Muscle of arm (tissue), 12 donors: ENCODE results near the gene ZMYND11. TPM values are rescaled to one million over a fixed set of nuclear protein-coding genes. Genes with fewer than 3 reads are reported as not detected.
A peak's percentile ranks its signal among the peaks of the same experiment; 100 is the strongest.
"Not testable (repeated sequence)": the region's sequence is repeated elsewhere in the genome, so short reads cannot be mapped to it uniquely, and the experiment has no call there.

Experiments
- DNase-seq: peaks from one replicate; pipeline ENCODE4 v3.0.0-alpha.2; 2013
- polyA plus RNA-seq, 12 donors: library from polyadenylated mRNA; unstranded; fragments of 120-200 nt; gene quantifications; one replicate each; pipeline ENCODE4 v1.2.1, GENCODE V29; 2013; ENCODE audit not compliant: insufficient read length in 12 of 12

The ZMYND11 gene
- polyA plus RNA-seq, 12 donors, result 57.1 to 115 (median 71.6) TPM

DNA sequence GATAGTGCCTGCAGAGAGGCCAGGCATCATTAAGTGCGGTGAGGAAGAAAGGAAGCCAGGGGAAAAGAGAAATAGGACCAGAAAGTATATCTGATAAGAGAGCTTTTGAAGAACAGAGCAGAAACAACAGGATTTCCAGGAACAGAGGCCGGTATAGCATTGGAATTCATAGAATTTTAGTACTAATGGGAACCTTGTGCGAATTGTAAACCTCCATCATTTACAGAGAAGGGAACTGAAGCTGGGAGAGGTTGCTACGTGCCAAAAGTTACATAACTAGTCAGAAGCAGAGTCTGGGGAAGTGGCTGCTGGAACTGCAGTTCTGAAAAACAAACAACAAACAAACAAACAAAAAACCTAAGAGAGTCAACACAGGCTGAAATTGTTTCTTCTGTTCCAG, 5.4 kb upstream of the ZMYND11 start:
- no peak for DNase-seq

DNA sequence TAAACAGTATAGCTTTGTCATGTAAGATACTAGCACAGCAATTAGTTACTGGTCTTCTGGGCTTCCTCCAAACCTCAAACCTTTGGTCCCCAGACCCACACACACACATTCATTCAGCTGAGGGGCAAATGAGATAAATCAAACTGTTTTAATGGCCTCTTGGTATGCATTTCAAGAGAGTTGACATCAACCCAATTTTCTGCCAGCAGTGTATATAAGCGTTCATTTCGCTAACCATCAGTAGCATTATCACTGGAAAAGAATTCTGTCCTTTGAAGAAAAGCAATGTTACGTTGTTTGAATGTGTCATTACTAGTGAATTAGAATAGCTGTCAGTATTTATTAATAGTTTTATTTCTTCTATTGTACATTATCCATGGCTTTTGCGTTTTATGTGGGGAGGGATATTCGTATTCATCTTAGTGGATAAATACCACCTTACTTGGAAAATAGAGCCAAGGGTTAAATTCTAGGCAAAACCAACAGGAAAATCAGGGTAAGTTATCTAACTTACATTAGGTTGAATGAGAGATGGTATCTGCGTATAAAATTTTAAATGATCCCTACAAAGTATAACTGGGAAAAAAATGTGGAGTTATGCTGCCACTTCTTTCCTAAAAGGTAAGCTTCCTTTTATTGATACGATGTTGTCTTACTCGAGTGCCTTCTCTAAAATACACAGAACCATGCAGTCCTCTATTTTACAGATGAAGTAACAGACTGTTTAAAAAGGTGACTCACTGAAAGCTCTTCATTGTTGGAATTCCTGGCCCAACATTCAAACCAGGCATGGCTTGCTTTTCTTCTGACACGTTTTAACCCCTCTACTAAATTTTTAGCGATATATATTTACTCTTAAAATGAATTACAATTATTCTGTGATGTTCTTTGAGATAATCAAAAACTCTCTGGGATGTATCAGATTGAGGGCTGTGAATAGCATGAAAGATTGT, 2.0 kb upstream of the ZMYND11 start:
- no peak for DNase-seq

DNA sequence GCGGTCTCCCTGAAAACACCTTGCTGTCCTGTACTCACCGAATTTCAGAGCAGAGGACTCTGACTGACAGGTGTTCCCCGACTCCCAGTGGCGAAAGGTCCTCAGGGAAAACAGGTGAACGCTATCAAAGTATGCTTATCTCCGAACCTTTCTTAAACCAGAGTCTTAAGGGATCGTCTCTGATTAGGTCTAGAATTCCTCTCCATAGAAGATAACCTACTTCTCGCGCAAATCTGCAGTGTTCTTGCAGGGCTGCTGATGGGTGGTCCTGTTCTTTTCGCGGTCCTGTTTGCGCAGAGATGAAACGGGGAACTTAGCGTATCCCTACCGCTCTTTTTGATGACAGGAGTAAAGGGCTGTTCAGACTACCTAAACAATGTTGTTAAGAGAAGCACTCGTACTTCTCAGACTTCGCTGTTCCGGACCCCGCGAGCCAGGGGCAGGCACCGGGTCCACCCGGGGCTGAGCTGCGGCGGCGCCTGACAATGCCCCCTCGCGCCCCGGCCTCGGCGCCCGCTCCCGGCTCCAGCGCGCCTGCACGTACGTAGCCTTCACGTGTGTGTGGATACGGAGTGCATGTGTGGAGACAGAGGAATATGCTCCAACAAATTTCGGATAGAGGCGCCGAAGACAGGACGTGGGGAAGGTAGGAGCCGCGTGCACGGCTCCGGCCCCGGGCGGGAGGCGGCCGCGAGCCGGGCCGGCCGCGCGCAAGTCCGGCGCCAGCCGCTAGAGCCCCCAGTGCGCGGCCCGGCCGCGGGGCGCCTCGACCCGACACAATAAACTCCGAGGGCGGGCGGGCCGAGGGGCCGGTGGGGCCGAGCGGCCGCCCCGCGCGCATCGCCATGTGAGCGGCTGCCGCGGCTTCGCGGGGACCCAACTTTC, 766 bp upstream of the ZMYND11 start:
- peak; percentile 43 for DNase-seq

DNA sequence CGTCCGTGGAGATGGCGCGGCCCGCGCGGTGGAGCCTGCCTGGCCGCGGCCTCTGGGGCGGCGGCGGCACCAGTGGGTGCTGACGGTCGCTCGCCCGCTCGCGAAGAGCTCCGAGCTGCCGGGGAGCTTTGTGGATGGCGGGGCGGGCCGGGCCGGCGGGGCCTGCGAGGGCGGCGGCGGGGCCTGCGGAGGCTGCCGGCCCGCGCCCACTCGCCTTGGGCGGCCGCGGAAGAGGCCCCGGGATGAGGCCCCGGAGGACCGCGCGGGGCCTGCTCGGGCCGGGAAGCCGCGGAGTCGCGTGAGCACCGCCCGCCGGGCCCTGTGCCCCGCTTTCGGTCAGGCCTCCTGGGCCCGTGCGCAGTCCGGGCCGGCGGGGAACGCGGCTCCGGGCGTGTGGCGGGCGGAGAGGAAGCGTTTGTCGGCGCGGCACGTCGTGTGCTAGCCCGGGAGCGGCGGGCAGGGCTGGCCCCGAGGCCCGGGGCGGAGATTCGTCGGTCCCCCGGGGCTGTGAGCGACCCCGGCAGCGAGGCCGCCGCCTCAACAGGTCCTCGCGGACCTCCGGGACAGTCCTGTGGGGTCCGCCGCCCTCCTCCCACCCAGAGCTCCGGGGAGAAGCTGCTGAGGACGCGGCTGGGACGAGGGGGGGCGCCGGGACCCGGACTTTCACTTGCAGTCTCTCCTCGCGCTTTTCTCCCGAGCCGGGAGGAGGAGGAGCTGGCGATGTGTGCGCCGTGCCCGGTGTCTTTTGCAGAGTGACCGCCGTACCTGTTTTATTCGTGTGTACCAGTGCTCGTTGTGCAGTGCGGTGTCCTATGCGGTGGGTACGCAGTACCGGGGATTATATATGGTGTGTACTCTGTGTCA, 578 bp downstream of the ZMYND11 start:
- DNase-seq, result peak; percentile 56

DNA sequence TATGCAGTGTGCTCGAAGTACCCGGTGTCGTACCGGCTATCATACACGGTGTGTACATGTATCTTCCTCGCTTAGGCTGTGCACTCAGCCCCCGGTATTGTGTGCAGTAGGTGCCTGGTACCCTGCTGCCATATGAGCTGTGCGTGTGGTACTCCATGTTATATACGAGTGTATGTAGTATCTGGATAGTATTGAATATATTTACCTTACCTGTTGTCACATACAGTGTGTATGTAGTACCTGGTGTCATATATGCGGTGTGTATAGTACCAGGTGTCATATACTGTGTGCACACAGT, 1.2 kb downstream of the ZMYND11 start:
- no peak for DNase-seq

DNA sequence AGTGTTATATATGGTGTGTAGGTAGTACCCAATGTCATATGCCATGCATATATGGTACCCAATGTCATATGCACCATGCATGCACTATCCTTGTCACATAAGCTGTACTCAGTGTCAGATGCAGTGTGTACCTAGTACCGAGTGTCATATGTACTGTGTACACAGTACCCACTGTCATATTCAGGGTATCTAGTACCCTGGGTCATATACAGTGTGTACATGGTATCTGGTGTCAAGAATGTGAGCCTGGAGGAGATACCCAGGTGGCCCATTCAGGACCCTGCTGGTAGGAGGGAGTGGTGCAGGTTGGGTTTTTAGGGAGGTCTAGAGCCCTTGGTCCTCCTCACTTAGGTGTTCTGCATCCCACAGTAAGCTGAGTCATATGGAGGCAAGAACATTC, 1.8 kb downstream of the ZMYND11 start:
- DNase-seq, result no peak

DNA sequence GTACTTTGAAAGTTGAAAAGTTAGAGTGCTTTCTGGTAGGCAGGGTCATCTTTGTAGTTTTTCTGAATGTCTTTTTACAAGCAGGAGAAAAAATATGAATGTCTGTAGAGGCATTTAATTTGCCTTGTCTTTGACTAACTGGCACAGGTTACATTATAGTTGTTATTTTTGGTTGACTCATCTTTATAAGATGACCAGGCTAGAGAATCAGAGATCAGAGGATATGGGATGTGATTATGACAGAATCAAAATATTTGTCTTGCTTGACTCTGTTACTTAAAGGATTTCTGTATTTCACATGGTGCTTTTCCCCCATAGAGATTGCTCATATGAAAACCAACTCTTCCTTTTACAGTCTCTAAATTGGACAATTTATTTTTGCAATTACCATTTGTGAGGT, 2.4 kb downstream of the ZMYND11 start:
- no peak for DNase-seq

DNA sequence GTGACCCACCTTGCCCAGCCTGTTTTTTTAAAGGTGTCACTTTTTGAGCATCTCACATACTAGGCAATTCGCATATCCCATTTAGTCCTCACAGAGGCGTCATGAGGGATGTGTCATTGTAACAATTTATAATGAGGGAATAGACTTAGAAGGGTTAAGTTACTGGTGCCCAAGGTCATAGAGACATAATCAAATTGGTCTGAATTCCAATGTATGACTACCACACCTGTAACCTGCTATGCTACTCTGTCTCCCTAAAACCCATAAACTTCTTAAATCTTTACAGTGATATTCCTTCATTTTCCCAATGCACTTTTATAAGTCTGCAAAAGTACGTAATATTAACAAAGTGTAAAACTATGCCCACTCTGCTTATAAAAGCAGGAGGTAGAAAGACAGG, 7.1 kb downstream of the ZMYND11 start:
- DNase-seq, result no peak

DNA sequence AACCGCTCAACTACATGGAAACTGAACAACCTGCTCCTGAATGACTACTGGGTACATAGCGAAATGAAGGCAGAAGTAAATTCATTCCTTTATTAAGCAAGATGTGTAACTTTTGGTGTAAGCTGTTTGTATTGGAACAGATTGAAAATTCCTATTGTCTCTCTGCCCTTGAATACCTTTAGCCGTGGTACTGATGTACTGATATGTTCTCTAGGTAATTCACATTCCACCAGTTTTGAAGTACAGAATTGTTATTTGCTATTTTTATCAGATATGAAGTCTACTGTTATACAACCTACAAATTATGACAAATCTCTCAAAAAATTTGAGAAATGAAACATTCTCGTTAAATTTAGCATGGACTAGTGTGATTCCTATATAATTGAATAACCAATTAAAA, 17.7 kb downstream of the ZMYND11 start:
- DNase-seq, result no peak

DNA sequence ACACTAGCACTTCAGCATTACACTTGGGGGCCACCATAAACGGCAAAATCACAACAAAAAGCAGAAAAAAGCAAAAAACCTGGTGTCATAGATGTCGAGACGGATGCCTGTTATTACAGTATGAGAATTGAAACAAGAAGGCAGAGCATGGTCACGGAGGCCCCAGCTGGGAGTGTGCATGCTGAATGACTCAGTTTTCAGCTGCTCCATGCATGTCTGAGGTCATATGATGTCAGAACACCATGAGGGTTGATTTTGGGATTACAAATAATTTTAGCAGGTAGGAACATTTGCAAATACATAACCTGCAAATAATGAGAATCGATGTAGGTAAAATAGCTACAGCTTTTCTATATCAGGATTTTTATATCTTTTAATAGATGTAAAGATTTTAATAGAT, 19.1 kb downstream of the ZMYND11 start:
- DNase-seq, result no peak

DNA sequence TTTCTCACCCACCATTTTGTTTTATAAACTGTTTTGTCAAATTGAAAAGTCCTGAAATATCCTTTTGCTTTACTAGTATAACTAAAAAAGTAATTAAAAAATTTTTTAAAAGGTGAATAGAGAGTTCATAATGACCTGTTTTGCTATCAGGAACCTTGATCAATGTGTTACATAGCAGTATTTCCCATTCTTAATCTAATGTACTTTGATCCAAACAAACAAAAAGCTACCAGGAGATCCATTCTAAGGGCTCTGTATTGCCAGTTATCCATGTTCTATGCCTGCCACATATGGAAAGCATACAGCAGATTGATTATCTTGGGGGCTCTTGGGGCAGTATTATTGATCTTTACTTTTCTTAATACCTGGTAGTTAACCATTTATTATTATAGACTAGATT, 32.1 kb downstream of the ZMYND11 start:
- DNase-seq, result no peak

DNA sequence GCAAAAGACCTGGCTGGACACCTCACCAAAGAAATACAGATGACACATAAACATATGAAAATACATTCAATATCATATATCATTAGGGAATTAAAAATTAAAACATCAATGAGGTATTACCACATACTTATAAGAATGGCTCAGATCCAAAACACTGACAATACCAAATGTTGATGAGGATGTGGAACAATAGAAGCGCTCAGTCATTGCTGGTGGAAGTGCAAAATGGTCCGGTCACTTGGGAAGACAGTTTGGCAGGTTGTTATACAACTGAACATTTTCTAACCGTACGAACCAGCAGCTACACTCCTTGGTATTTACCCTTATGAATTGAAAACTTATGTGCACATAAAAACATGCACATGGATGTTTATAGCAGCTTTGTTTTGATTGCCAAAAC, 38.5 kb downstream of the ZMYND11 start:
- no peak for DNase-seq

DNA sequence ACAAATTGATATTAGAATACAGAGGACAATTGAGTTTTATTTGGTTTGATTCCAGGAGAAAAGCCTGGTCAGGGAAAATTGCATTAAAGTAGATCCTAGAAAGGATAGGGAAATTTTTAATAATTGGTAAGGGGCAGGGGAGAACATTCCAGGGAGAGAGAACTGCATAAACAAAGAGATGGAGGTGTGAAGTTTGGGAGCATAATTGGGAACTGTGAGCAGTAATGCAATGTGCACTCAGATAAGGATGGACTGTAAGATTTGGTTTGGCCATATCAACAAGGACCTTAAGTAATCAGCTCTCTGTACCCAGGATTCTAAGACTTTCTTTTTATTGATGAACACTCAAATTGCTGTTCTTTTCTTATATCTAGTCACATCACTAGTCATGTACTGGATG, 41.4 kb downstream of the ZMYND11 start:
- no peak for DNase-seq

DNA sequence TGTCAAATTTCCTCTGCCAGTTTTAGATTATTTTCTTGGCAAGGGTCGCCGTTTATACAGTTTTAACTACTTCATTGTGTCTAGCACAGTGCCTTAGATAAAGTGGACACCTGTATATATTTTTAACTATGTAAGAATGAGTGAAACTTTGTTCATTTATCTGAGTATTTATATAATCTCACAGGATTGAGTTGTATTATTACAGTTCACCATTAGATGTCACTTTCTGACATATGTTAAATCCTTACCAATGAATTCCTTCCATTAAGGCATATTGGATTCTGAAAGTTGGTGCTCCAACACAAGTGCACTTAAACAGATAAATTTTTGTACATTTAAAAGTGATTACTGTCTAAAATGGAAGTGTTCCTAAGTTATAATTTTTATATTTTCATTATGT, 43.0 kb downstream of the ZMYND11 start:
- peak; percentile 16 for DNase-seq

DNA sequence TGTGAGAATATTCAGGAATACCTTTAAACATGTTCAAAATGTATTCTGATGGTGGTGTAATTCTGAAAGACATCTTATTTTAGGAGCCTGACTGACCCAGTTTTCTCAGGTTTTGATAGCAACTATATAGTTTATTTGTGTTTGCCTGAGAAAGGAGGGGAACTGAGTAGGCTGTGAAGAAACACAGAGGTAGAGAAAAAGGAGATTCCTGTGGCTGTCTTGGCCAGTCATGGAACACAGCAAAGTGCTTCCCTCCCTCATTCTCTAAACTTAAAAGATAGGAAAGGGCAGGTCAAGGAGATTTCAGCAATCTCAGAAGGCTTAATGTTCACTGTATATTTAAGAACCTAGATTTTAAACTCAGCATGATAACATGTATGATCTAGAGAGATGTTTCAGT, 43.5 kb downstream of the ZMYND11 start:
- DNase-seq, result no peak

DNA sequence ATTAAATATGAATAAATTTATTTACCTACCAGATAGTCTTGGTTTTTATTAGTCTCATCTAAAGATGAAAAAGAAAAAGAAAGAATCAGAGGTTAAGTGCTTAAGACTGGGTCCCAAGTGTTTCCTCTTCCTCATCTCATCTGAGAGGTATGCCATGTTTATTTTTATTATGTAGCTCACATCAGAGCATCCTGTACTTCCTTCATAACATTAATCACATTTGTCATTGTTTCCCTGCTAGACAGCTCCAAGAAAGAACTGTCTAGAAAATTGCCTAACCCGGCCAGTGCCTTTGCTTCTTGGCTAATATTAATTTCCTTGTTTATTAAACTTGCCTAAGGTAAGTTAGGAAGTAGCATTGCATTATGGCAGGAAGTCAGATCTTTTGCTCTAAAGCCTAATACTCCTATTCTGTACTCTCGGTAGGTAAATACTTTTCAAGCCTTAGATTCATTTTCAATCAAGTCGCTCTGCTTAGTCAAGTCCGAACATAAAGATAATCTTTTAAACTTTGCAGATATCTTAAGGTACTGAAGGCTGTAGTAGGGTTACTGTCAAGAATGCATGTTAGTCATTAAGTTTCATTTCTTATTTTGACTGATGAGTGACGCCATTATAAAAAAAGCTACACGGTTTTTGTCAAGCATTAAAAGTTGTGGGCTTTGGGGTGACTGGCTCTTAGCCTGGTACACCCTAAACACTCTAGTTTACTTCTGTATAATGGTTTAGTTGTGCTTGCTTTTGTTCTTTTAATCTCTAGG, 47.4 kb downstream of the ZMYND11 start:
- DNase-seq, result no peak

DNA sequence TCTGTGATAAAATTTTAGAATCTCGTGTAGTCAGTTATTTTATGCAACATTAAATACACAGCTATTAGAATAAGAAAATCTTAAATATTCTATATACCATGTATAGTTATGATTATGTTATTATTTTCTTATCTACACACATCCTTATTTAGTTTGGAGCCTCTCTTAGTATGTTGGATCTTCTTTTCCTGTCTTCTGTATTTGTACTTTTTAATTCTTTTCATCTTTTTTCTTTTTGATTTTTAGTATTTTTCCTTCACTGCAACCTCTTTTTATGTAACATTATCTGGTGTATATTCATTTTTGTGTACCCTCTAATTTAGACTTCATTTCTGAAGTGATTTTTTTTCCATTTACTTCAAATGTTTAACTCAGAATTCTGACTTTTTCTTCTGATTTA, 48.9 kb downstream of the ZMYND11 start:
- DNase-seq, result no peak

DNA sequence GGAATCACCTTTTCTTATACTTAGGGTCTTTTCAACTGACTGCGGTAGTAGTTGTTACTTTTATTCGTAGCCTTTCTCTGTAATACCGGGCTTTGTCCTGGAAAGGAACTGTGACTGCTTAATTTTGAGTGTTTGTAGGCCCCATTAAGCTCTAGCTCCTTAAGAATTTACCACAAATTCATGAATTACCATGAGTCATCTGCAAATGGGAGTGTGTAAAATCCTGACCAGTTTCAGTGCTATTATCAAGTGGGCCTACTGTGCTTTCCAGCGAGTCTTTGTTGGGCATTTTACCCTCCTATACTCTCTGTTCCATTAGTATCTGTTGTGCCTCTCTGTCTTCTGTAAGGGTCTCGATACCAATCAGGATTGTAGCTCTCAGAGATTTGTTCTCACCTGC, 49.7 kb downstream of the ZMYND11 start:
- no peak for DNase-seq

DNA sequence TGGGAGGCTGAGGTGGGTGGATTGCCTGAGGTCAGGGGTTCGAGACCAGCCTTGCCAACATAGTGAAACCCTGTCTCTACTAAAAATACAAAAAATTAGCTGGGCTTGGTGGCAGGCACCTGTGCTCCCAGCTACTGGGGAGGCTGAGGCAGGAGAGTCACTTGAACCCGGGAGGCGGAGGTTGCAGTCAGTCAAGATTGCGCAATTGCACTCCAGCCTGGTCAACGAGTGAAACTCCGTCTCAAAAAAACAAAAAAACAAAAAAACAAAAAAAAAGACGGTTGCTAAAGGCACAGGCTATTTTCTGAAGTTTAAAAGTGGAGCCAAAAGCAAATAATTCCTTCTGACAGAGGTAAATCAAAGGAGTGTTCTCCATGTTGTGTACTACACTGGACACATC, 50.3 kb downstream of the ZMYND11 start:
- not testable (repeated sequence) for DNase-seq

DNA sequence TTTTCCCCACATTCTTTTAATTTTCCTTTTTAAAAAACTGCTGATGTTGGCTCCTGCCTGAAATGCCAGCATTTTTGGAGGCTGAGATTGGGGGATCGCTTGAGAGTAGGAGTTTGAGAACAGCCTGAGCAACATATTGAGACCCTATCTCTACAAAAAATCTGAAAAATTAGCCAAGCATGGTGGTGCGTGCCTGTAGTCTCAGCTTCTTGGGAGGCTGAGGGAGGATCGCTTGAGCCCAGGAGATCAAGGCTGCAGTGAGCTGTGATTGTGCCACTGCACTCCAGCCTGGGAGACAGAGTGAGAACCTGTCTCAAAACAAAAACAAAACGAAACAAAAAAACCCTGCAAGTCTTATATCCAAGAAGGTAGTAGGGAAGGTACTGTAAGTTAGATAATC, 51.7 kb downstream of the ZMYND11 start:
- DNase-seq, result no peak

DNA sequence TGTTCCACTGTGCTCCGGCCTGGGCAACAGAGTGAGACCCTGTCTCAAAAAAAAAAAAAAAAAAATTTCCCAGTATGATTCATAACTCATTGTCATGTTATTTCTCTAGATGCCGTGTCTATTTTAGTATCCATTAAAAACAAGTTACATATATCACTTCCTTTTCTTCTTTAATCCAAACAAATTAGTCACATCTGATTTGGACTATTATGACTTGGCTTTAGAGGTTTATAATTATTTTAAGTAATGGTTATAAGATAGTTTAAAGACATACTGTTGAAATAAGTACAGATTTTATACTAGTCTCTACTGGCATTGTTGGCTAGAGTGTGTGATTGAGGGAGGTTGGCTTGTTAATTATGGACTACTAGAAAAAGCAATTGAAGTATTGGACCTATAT, 53.3 kb downstream of the ZMYND11 start:
- no peak for DNase-seq
